ENCODE measurements around the gene MRPS21. TPM values are rescaled to one million over a fixed set of nuclear protein-coding genes. Genes with fewer than 3 reads are reported as not detected.
A peak's percentile ranks its signal among the peaks of the same experiment; 100 is the strongest.
"Not testable (repeated sequence)": the region's sequence is repeated elsewhere in the genome, so short reads cannot be mapped to it uniquely, and the experiment has no call there.

Gene MRPS21
- total RNA-seq, 6 experiments from 2014 or later = 67.1 to 93.1 (median 85.2) TPM

DNA sequence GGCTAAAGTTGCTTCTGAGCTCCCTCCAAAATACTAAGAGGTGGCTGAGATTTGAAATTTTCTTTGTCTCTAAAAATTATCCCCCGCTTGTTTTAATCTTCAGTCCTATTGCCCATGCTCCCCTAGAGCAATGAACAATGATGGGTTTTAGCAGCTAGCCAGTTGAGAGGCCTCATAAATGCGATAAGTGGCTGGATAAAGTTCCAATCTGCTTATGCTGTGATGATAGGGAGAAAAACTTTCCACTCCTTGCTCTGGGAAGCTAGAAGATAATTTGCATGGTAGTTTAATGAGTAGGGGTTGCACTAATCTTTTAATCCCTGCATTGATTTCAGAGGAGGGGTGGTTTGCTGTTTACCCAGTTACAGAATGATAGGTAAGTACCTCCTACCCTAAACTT, 18.1 kb downstream of the MRPS21 start:
- Mint-ChIP-seq H3K27me3 (ENCODE audit: insufficient read depth) (no peaks in the 10 kb centered on the region; the same call in 1 of the 2 replicates), H3K4me3 (no peak overlapping the region), H3K27ac (no peak overlapping the region), H3K9me3 (no peaks in the 10 kb centered on the region), H3K36me3 (ENCODE audit: low read depth) (peaks cover 20% of the 10 kb centered on the region), H3K4me1 (ENCODE audit: low read depth) (no peaks in the 10 kb centered on the region)
- DNase-seq = no peak
- TF ChIP-seq, protein P1, sequence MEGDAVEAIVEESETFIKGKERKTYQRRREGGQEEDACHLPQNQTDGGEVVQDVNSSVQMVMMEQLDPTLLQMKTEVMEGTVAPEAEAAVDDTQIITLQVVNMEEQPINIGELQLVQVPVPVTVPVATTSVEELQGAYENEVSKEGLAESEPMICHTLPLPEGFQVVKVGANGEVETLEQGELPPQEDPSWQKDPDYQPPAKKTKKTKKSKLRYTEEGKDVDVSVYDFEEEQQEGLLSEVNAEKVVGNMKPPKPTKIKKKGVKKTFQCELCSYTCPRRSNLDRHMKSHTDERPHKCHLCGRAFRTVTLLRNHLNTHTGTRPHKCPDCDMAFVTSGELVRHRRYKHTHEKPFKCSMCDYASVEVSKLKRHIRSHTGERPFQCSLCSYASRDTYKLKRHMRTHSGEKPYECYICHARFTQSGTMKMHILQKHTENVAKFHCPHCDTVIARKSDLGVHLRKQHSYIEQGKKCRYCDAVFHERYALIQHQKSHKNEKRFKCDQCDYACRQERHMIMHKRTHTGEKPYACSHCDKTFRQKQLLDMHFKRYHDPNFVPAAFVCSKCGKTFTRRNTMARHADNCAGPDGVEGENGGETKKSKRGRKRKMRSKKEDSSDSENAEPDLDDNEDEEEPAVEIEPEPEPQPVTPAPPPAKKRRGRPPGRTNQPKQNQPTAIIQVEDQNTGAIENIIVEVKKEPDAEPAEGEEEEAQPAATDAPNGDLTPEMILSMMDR (IDR thresholded peaks at IDR 0.05) = no peak

DNA sequence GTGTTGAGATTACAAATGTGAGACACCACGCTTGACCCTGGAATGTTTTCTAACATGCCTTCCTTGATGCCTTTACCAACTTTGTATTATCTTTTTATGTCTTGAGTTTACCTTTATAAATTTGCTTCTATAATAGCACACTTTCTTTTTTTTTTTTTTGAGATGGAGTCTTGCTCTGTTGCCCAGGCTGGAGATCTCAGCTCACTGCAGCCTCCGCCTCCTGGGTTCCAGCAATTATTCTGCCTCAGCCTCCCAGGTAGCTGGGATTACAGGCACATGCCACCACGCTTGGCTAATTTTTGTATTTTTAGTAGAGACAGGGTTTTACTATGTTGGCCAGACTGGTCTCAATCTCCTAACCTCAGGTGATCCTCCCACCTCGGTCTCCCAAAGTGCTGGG, 21.0 kb downstream of the MRPS21 start:
- H3K4me1 Mint-ChIP-seq (ENCODE audit: low read depth); H3K4me3 Mint-ChIP-seq; H3K9me3 Mint-ChIP-seq; H3K27me3 Mint-ChIP-seq (ENCODE audit: insufficient read depth); DNase-seq; H3K27ac Mint-ChIP-seq; H3K36me3 Mint-ChIP-seq (ENCODE audit: low read depth): not testable (repeated sequence)

DNA sequence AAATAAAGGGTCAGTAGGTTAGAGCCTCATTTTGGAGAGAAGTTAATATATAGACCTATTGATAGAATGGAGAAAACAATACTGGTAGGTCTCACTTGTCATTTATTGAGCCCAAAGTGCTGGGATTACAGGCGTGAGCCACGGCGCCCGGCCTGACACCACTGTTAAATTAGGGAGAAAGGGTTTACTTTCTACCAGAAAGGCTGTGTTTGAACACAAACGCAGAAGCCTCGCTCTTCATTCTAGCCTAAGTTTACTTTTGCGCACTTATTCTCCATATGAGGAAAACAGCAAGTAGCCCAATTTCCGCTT, 27.0 kb downstream of the MRPS21 start:
- Mint-ChIP-seq H3K27ac (peak overlapping the region; percentile 92), H3K36me3 (ENCODE audit: low read depth) (peaks cover 7% of the 10 kb centered on the region; the same call in 1 of the 2 replicates)

DNA sequence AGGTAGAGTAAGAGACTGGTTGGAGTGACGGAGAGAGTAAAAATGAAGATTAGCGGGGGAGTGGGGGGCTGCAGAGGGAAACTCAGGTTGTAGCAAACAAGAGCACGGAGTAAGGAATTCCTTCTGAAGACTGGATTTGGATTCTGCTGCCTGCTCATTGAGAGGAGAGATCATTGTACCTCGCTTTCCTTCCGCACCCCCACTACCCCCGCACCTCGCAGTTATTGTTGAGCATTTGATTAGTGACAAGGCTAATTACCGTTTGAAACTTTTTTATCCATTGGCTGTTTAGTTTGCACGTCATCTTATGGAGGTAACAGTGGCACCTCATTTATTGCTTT, 28.1 kb downstream of the MRPS21 start:
- DNase-seq = no peak

More for the DNA sequence above, 27.0 kb downstream of the MRPS21 start:
- Mint-ChIP-seq H3K9me3 (no peaks in the 10 kb centered on the region), H3K4me3 (peak overlapping the region; percentile 99), H3K4me1 (ENCODE audit: low read depth) (peaks cover 9% of the 10 kb centered on the region), H3K27me3 (ENCODE audit: insufficient read depth) (no peaks in the 10 kb centered on the region; the same call in 1 of the 2 replicates)
- no peak for DNase-seq
- TF ChIP-seq, protein P1 (IDR thresholded peaks at IDR 0.05) = no peak

DNA sequence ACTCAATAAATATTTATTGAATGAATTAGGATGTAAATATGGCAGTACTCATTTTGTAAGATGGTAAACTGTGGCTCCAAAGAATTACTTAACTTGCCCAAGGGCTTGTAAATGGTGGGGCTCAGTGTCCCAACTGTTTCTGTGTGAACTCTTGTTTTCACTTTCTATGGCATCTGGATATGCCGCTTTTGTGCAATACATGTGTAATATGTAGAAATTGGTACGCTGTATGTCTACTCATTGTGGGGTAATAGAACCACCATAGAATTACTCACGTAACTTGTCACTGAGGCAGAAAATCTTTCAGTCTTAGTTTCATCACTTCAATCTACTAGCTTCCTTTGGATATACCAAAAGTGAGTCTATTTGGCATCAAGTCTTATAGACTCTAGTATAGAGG, 28.6 kb downstream of the MRPS21 start:
- TF ChIP-seq, protein P1 (IDR thresholded peaks at IDR 0.05) = no peak
- peaks cover 7% of the 10 kb centered on the region; the same call in 1 of the 2 replicates for H3K36me3 Mint-ChIP-seq (ENCODE audit: low read depth)
- H3K27me3 Mint-ChIP-seq (ENCODE audit: insufficient read depth) = no peaks in the 10 kb centered on the region
- H3K9me3 Mint-ChIP-seq = no peaks in the 10 kb centered on the region
- H3K4me3 Mint-ChIP-seq = peak overlapping the region; percentile 99
- peak overlapping the region; percentile 92 for H3K27ac Mint-ChIP-seq
- H3K4me1 Mint-ChIP-seq (ENCODE audit: low read depth) = peaks cover 9% of the 10 kb centered on the region
- DNase-seq = no peak

More for the DNA sequence above, 28.1 kb downstream of the MRPS21 start:
- Mint-ChIP-seq H3K27me3 (ENCODE audit: insufficient read depth) (no peaks in the 10 kb centered on the region), H3K9me3 (no peaks in the 10 kb centered on the region), H3K4me1 (ENCODE audit: low read depth) (peaks cover 9% of the 10 kb centered on the region), H3K27ac (peak overlapping the region; percentile 92), H3K4me3 (peak overlapping the region; percentile 99), H3K36me3 (ENCODE audit: low read depth) (peaks cover 7% of the 10 kb centered on the region; the same call in 1 of the 2 replicates)
- TF ChIP-seq, protein P1 (IDR thresholded peaks at IDR 0.05) = no peak

DNA sequence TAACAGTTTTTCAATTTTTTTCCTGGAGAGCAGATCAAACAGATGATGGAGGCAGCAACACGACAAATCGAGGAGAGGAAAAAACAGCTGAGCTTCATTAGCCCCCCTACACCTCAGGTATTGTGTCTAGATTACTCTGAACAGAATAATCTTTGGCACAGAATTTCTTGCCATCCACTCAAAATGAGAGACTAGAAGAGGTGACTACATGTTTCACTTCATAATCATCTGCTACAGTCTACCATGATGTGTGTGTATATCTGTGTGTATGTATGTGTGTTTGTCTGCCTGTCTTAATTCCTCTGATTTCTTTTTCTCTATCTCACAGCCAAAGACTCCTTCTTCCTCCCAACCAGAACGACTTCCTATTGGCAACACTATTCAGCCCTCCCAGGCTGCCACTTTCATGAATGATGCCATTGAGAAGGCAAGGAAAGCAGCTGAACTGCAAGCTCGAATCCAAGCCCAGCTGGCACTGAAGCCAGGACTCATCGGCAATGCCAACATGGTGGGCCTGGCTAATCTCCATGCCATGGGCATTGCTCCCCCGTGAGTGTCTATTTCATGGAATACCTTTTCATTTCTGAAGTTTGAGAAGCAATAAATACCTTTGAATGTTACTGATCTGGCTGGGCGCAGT, 39.1 kb downstream of the MRPS21 start:
- H3K36me3 Mint-ChIP-seq (ENCODE audit: low read depth) = peaks cover 32% of the 10 kb centered on the region
- H3K4me1 Mint-ChIP-seq (ENCODE audit: low read depth) = no peaks in the 10 kb centered on the region
- no peak overlapping the region for H3K4me3 Mint-ChIP-seq
- H3K27me3 Mint-ChIP-seq (ENCODE audit: insufficient read depth) = no peaks in the 10 kb centered on the region; the same call in 1 of the 2 replicates
- DNase-seq = no peak
- no peak overlapping the region; the same call in 1 of the 2 replicates for H3K27ac Mint-ChIP-seq
- H3K9me3 Mint-ChIP-seq = no peaks in the 10 kb centered on the region
- TF ChIP-seq, protein P1 (IDR thresholded peaks at IDR 0.05) = no peak
